Activated naive CD4-positive, alpha-beta T cell treated with anti-CD3 and anti-CD28 coated beads, Interleukin-2, amount 50 U/mL, for 24 hours (primary cell): ENCODE measurements around the gene KCNJ2.
A peak's percentile ranks its signal among the peaks of the same experiment; 100 is the strongest.

Experiments
- H3K27ac Mint-ChIP-seq: one replicate; pipeline ENCODE4 v1.8.0; 2021; ENCODE audit warnings: mild to moderate bottlenecking, mixed read lengths
- H3K27me3 Mint-ChIP-seq: one replicate; pipeline ENCODE4 v1.8.0; 2021; ENCODE audit warnings: mixed read lengths
- H3K36me3 Mint-ChIP-seq: one replicate; pipeline ENCODE4 v1.8.0; 2021; ENCODE audit warnings: mixed read lengths
- H3K4me1 Mint-ChIP-seq: one replicate; pipeline ENCODE4 v1.8.0; 2021; ENCODE audit warnings: mixed read lengths
- H3K4me3 Mint-ChIP-seq: one replicate; pipeline ENCODE4 v1.8.0; 2021; ENCODE audit warnings: mild to moderate bottlenecking, mixed read lengths
- H3K9me3 Mint-ChIP-seq: one replicate; pipeline ENCODE4 v1.8.0; 2021; ENCODE audit warnings: mixed read lengths

Gene KCNJ2

DNA sequence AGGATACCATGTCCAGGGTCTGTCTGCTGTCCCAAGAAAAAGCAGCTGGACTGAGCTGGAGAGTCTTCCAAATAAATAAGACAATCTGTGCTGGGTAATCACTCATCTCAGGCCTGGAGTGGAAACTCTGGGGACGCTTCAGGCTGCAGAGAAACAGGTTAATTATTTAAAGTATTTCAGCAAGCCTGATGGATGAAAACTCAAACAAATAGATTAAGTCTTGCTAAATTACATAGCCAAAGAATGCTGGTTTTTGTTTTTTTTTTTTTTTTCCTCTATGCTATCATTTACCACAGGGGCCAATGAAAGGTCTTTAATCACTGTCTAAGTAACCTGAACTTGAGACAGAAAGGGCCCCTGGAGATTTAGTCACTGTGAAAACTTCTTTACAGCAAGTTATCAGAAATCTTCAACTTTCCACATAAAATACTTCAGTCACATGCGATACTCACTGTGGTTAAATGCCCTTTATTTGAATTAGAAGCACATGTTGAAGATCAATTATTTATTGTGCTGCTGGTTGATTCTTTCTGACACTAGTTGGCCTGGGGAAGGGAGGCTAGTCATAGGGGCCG is 31.0 kb upstream of the KCNJ2 start:
- Mint-ChIP-seq H3K27me3 (peaks cover 1% of the 10 kb centered on the region), H3K27ac (no peak overlapping the region), H3K36me3 (no peaks in the 10 kb centered on the region), H3K9me3 (no peaks in the 10 kb centered on the region), H3K4me3 (no peak overlapping the region), H3K4me1 (peaks cover 14% of the 10 kb centered on the region)

- peaks cover 14% of the 10 kb centered on the region for H3K4me1 Mint-ChIP-seq
- H3K9me3 Mint-ChIP-seq: no peaks in the 10 kb centered on the region
- no peak overlapping the region for H3K27ac Mint-ChIP-seq
- H3K27me3 Mint-ChIP-seq: peaks cover 1% of the 10 kb centered on the region
- no peak overlapping the region for H3K4me3 Mint-ChIP-seq
- H3K36me3 Mint-ChIP-seq: no peaks in the 10 kb centered on the region
These were observed 29.8 kb upstream of the KCNJ2 start for GRCh38 chr17:70139449-70139993.

GRCh38 chr17:70144260-70144846 is 25.0 kb upstream of the KCNJ2 start:
- Mint-ChIP-seq H3K4me1 (no peaks in the 10 kb centered on the region), H3K9me3 (no peaks in the 10 kb centered on the region), H3K27ac (no peak overlapping the region), H3K36me3 (no peaks in the 10 kb centered on the region), H3K27me3 (peaks cover 2% of the 10 kb centered on the region), H3K4me3 (no peak overlapping the region)

DNA sequence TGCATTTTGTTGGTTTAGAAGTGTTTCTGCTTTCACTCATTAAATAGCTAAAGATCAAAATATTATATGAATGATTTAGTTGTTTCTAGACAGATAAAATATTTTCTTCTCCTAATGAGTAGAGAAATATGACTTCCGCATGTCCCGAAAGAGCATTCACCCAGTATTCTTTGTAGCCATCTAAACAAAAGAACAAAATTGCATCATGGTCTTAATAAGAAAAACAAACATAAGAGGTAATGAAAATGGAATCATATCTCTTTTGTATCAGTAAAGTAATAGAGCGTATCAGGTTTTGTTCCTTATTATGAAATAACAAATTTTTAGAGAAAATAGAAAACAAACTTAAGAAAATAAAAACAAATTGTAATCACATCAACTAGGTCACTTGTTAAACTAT is 16.1 kb upstream of the KCNJ2 start:
- Mint-ChIP-seq H3K27ac (no peak overlapping the region), H3K4me3 (no peak overlapping the region), H3K27me3 (peaks cover 2% of the 10 kb centered on the region), H3K4me1 (no peaks in the 10 kb centered on the region), H3K36me3 (no peaks in the 10 kb centered on the region), H3K9me3 (no peaks in the 10 kb centered on the region)

- H3K27me3 Mint-ChIP-seq: peaks cover 2% of the 10 kb centered on the region
- H3K9me3 Mint-ChIP-seq: no peaks in the 10 kb centered on the region
- H3K27ac Mint-ChIP-seq: no peak overlapping the region
- no peaks in the 10 kb centered on the region for H3K36me3 Mint-ChIP-seq
- H3K4me1 Mint-ChIP-seq: no peaks in the 10 kb centered on the region
- no peak overlapping the region for H3K4me3 Mint-ChIP-seq
These were observed 12.2 kb upstream of the KCNJ2 start for GRCh38 chr17:70157151-70157550.

- Mint-ChIP-seq H3K4me1 (no peaks in the 10 kb centered on the region), H3K36me3 (no peaks in the 10 kb centered on the region), H3K4me3 (no peak overlapping the region), H3K27ac (no peak overlapping the region), H3K27me3 (peaks cover under 1% of the 10 kb centered on the region), H3K9me3 (no peaks in the 10 kb centered on the region)
These were observed 11.2 kb upstream of the KCNJ2 start for GRCh38 chr17:70158180-70158579.

GRCh38 chr17:70158591-70158990 is 10.7 kb upstream of the KCNJ2 start:
- Mint-ChIP-seq H3K27me3 (no peaks in the 10 kb centered on the region), H3K36me3 (no peaks in the 10 kb centered on the region), H3K27ac (no peak overlapping the region), H3K4me1 (no peaks in the 10 kb centered on the region), H3K9me3 (no peaks in the 10 kb centered on the region), H3K4me3 (no peak overlapping the region)

GRCh38 chr17:70159980-70160379 is 9.4 kb upstream of the KCNJ2 start:
- Mint-ChIP-seq H3K27ac (no peak overlapping the region), H3K4me1 (no peaks in the 10 kb centered on the region), H3K9me3 (no peaks in the 10 kb centered on the region), H3K27me3 (no peaks in the 10 kb centered on the region), H3K4me3 (no peak overlapping the region), H3K36me3 (no peaks in the 10 kb centered on the region)

- H3K9me3 Mint-ChIP-seq: no peaks in the 10 kb centered on the region
- H3K4me1 Mint-ChIP-seq: no peaks in the 10 kb centered on the region
- no peak overlapping the region for H3K4me3 Mint-ChIP-seq
- H3K27me3 Mint-ChIP-seq: peaks cover 6% of the 10 kb centered on the region
- H3K36me3 Mint-ChIP-seq: no peaks in the 10 kb centered on the region
- H3K27ac Mint-ChIP-seq: no peak overlapping the region
These were observed 7.8 kb upstream of the KCNJ2 start for GRCh38 chr17:70161519-70161918.

DNA sequence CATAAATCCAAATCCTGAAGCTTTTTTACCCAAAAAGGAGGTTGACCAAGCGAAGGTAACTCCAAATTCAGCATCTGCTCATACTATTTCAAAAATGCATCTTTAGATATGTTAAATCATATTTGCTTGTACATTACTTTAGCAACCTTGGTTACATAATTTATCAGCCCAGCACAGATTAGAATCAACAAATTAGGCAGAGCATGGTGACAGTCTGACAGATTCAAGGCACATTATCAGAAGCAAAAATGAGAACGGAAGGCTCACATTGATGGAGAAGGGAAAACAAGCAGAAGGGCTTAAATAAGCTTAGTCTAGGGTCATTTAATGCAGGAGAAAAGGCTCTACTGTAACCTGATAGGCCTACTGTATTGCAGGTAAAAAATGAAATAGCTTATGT is 3.9 kb upstream of the KCNJ2 start:
- no peak overlapping the region for H3K27ac Mint-ChIP-seq
- peaks cover 33% of the 10 kb centered on the region for H3K27me3 Mint-ChIP-seq
- H3K4me1 Mint-ChIP-seq: peaks cover 13% of the 10 kb centered on the region
- H3K9me3 Mint-ChIP-seq: no peaks in the 10 kb centered on the region
- H3K36me3 Mint-ChIP-seq: no peaks in the 10 kb centered on the region
- H3K4me3 Mint-ChIP-seq: no peak overlapping the region

GRCh38 chr17:70166615-70167014 is 2.7 kb upstream of the KCNJ2 start:
- Mint-ChIP-seq H3K27me3 (peaks cover 44% of the 10 kb centered on the region), H3K4me3 (no peak overlapping the region), H3K4me1 (peaks cover 13% of the 10 kb centered on the region), H3K36me3 (no peaks in the 10 kb centered on the region), H3K27ac (no peak overlapping the region), H3K9me3 (no peaks in the 10 kb centered on the region)

- Mint-ChIP-seq H3K4me3 (peak overlapping the region; percentile 66), H3K4me1 (peaks cover 13% of the 10 kb centered on the region), H3K27me3 (peaks cover 54% of the 10 kb centered on the region), H3K9me3 (no peaks in the 10 kb centered on the region), H3K27ac (no peak overlapping the region), H3K36me3 (no peaks in the 10 kb centered on the region)
These were observed 1.0 kb upstream of the KCNJ2 start for GRCh38 chr17:70168044-70168976.

GRCh38 chr17:70169709-70170597 is 621 bp downstream of the KCNJ2 start:
- Mint-ChIP-seq H3K4me3 (peak overlapping the region; percentile 19), H3K27me3 (peaks cover 54% of the 10 kb centered on the region), H3K9me3 (no peaks in the 10 kb centered on the region), H3K27ac (no peak overlapping the region), H3K4me1 (peaks cover 13% of the 10 kb centered on the region), H3K36me3 (no peaks in the 10 kb centered on the region)

- no peak overlapping the region for H3K4me3 Mint-ChIP-seq
- no peaks in the 10 kb centered on the region for H3K9me3 Mint-ChIP-seq
- peaks cover 51% of the 10 kb centered on the region for H3K27me3 Mint-ChIP-seq
- no peak overlapping the region for H3K27ac Mint-ChIP-seq
- no peaks in the 10 kb centered on the region for H3K36me3 Mint-ChIP-seq
- peaks cover 13% of the 10 kb centered on the region for H3K4me1 Mint-ChIP-seq
These were observed 1.8 kb downstream of the KCNJ2 start for GRCh38 chr17:70171159-70171558.

- Mint-ChIP-seq H3K27ac (no peak overlapping the region), H3K9me3 (no peaks in the 10 kb centered on the region), H3K27me3 (peaks cover 45% of the 10 kb centered on the region), H3K4me1 (peaks cover 13% of the 10 kb centered on the region), H3K36me3 (no peaks in the 10 kb centered on the region), H3K4me3 (no peak overlapping the region)
These were observed 3.1 kb downstream of the KCNJ2 start for GRCh38 chr17:70172449-70172848.
